Colon (tissue), 2 donors: ENCODE results near the gene HPCAL1.

Source experiments
- FAIRE-seq: peaks from 2 replicates; lab custom pipeline; 2012; peaks lifted over from hg19 to GRCh38; lab: Jason Lieb, UNC
- donor health status: control.
- donor health status: control.

The HPCAL1 gene

GRCh38 chr2:10426726-10427617 is 124.3 kb downstream of the HPCAL1 start:
- no peak for FAIRE-seq

- no peak for FAIRE-seq
Measured at GRCh38 chr2:10427618-10427949, 124.9 kb downstream of the HPCAL1 start.

GRCh38 chr2:10428355-10428754 is 125.7 kb downstream of the HPCAL1 start:
- no peak for FAIRE-seq

GRCh38 chr2:10428924-10429323 is 126.2 kb downstream of the HPCAL1 start:
- no peak for FAIRE-seq

GRCh38 chr2:10430886-10431622 is 128.3 kb downstream of the HPCAL1 start:
- no peak for FAIRE-seq

GRCh38 chr2:10431797-10432196 is 129.1 kb downstream of the HPCAL1 start:
- no peak for FAIRE-seq

GRCh38 chr2:10432311-10433181 is 129.8 kb downstream of the HPCAL1 start:
- no peak for FAIRE-seq

- FAIRE-seq, result no peak
Measured at GRCh38 chr2:10433264-10433946, 130.7 kb downstream of the HPCAL1 start.

- no peak for FAIRE-seq
Measured at GRCh38 chr2:10433947-10434885, 131.5 kb downstream of the HPCAL1 start.

- no peak for FAIRE-seq
Measured at GRCh38 chr2:10434886-10435819, 132.4 kb downstream of the HPCAL1 start.

GRCh38 chr2:10435820-10436204 is 133.1 kb downstream of the HPCAL1 start:
- FAIRE-seq, result no peak

GRCh38 chr2:10436583-10437110 is 133.9 kb downstream of the HPCAL1 start:
- FAIRE-seq, result no peak

GRCh38 chr2:10437806-10438205 is 135.1 kb downstream of the HPCAL1 start:
- FAIRE-seq, result no peak

GRCh38 chr2:10438688-10439087 is 136.0 kb downstream of the HPCAL1 start:
- FAIRE-seq, result no peak

- no peak for FAIRE-seq
Measured at GRCh38 chr2:10439185-10439879, 136.6 kb downstream of the HPCAL1 start.

GRCh38 chr2:10439971-10440370 is 137.3 kb downstream of the HPCAL1 start:
- FAIRE-seq, result no peak

GRCh38 chr2:10440736-10441135 is 138.0 kb downstream of the HPCAL1 start:
- no peak for FAIRE-seq

- FAIRE-seq, result no peak
Measured at GRCh38 chr2:10441948-10442347, 139.2 kb downstream of the HPCAL1 start.
